ENCODE results near the gene ARHGAP8. TPM values are rescaled to one million over a fixed set of nuclear protein-coding genes. Genes with fewer than 3 reads are reported as not detected.
"Not testable (repeated sequence)": the region's sequence is repeated elsewhere in the genome, so short reads cannot be mapped to it uniquely, and the experiment has no call there.

The ARHGAP8 gene
- total and polyA plus RNA-seq, 3 donors from 2014 or later: 9.5 to 15.0 (median 9.7) TPM

- TF ChIP-seq CTCF (IDR thresholded peaks at IDR 0.05) (no peak), POLR2A (IDR thresholded peaks at IDR 0.05) (no peak)
- WGBS, 2 donors: 77 to 84% methylated on average over 11 to 18 of the region's 18 CpGs
- H3K4me3 ChIP-seq: no peak overlapping the region
- H3K4me1 ChIP-seq: no peaks in the 10 kb centered on the region
- intact Hi-C loops (cut with DNase I; ENCODE audit: low total_unique reads): no loop called here
- H3K36me3 ChIP-seq (ENCODE audit: low read depth, missing control alignments): no peaks in the 10 kb centered on the region
- DNase-seq: no peak
- no peaks in the 10 kb centered on the region for H3K9me3 ChIP-seq
- H3K27me3 ChIP-seq: no peaks in the 10 kb centered on the region
- H3K27ac ChIP-seq: no peak overlapping the region
These were observed 43.6 kb downstream of the ARHGAP8 start for GRCh38 chr22:44795701-44796630.

DNA sequence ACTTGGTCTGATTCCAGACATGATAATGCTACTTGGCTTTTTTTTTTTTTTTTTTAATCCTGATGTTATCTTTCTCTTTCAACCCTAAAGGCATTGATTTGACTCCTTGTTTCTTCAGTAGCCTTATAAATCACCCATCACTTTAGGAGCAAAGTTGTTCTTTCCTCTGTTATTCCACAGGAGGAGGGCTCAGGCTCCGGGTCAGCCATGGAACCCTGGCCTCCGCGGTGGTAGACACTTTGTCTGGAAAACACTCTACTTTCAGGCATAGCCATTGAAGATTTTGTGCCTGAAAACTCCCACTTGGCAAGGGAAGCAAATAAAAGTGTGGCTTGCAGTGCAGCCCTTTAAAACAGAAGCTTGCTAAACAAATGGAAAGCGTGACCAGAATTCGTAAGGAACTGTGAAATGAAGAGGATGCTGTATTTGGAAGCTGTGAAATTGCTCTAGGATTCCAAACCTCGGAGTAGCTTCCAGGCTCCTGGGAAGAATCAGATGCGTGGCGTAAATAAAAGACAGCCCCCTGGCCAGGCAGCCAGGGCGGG lies 44.9 kb downstream of the ARHGAP8 start:
- H3K4me3 ChIP-seq: no peak overlapping the region
- no peaks in the 10 kb centered on the region for H3K36me3 ChIP-seq (ENCODE audit: low read depth, missing control alignments)
- 69 to 85% methylated on average over 9 of the region's 9 CpGs for WGBS, 2 donors
- no peak for TF ChIP-seq CTCF (IDR thresholded peaks at IDR 0.05)
- intact Hi-C loops (cut with DNase I; ENCODE audit: low total_unique reads): no loop called here
- no peak for DNase-seq
- H3K27ac ChIP-seq: no peak overlapping the region
- H3K4me1 ChIP-seq: no peaks in the 10 kb centered on the region
- no peaks in the 10 kb centered on the region for H3K27me3 ChIP-seq
- H3K9me3 ChIP-seq: no peaks in the 10 kb centered on the region

DNA sequence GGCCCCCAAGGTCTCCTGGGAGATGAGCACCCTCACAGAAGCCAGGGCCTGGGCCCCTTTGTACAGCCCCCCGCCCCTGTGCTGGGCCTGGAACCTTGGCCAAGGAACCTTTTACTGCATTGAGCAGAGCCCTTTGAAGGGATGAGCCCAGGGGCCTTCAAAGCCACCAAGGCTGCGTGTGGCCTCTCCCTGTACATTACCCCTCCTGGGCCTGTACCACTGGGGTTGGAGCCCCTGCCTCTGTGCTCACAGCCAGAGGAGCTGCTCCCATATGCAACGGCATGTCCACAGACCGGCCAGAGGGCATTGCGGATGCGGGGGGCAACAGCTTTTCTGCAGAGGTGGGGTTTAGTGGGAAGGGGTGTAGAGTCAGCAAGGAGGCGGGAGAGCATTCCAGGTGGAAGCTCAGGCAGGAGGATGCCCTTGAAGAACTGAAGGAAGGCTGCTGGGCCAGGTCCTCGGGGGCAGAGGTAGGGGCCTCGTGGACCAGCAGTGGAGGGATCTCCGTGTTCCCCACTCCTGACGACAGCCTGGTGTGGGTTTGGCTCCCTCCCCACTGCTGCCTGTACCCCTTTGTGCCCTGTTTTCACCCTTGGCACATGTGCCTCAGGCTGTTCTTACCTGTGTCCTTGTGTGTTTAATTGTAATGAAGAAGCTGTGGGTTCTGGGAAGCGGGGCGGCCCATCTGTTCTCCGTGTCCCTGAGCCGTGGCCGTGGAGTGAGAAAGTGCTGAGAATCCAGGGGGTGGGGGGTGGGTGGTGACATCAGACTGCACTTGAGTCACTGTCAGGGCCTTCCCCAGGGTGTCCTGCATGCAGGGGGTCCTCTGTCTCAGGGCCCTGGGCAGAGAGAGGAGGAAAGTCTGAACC lies 46.9 kb downstream of the ARHGAP8 start:
- no peaks in the 10 kb centered on the region for H3K36me3 ChIP-seq (ENCODE audit: low read depth, missing control alignments)
- intact Hi-C loops (cut with DNase I; ENCODE audit: low total_unique reads): no loop called here
- H3K4me3 ChIP-seq: no peak overlapping the region
- TF ChIP-seq POLR2A (IDR thresholded peaks at IDR 0.05) (no peak), CTCF (IDR thresholded peaks at IDR 0.05) (no peak)
- H3K9me3 ChIP-seq: no peaks in the 10 kb centered on the region
- no peaks in the 10 kb centered on the region for H3K4me1 ChIP-seq
- H3K27me3 ChIP-seq: no peaks in the 10 kb centered on the region
- DNase-seq: no peak
- WGBS, 2 donors: 75 to 85% methylated on average over 7 to 13 of the region's 16 CpGs
- no peak overlapping the region for H3K27ac ChIP-seq

- H3K9me3 ChIP-seq; H3K36me3 ChIP-seq (ENCODE audit: low read depth, missing control alignments); intact Hi-C loops (cut with DNase I; ENCODE audit: low total_unique reads); H3K27me3 ChIP-seq; H3K27ac ChIP-seq; H3K4me1 ChIP-seq; H3K4me3 ChIP-seq: not testable (repeated sequence)
- WGBS, 2 donors: 51% methylated on average over 5 to 15 of the region's 17 CpGs
- peak; percentile 34 for DNase-seq
These were observed 47.7 kb downstream of the ARHGAP8 start for GRCh38 chr22:44799946-44800634.
